K562 (cell line): ENCODE measurements around the gene RNF112. TPM values are rescaled to one million over a fixed set of nuclear protein-coding genes. Genes with fewer than 3 reads are reported as not detected.

Source experiments
- ATAC-seq: fragments of 200-7000 bp; cut with Tn5 transposase; 3 replicates; pipeline ENCODE4 v1.9.1; 2020; ENCODE audit warnings: moderate library complexity
- BruUV-seq: library from RNA; stranded (reverse); fragments of 400-500 nt; replicated peaks from 2 replicates; lab custom pipeline; 2021; lab: Mats Ljungman, UMichigan
- CTCF ChIA-PET: fragments of 300-600 bp; formaldehyde crosslinking; extraction: SDS; loops from one replicate; lab custom pipeline; 2021; ENCODE audit warnings: low intra/inter-chr PET ratio; lab: Yijun Ruan, JAX
- POLR2A ChIA-PET: fragments of 300-600, 350-650 bp; sonication (Branson Sonifier 250); formaldehyde crosslinking; extraction: SDS; loops from one replicate; lab custom pipeline; 2021; ENCODE audit warnings: antibody characterized with exemption, inconsistent platforms; lab: Yijun Ruan, JAX
- DNase-seq, 4 experiments: peaks; one replicate each; pipeline versions ENCODE4 v3.0.0 to v3.0.0-alpha.2; 2011 to 2018; ENCODE audit warnings: low spot score in 3 of 4, mixed read lengths in 3 of 4; ENCODE audit errors: extremely low read depth in 1 of 4
- FAIRE-seq: peaks from 2 replicates; lab custom pipeline; 2011; peaks lifted over from hg19 to GRCh38; lab: Jason Lieb, UNC
- H2AFZ ChIP-seq: 2 replicates; pipeline ENCODE4 v1.6.0; 2011; ENCODE audit warnings: low read depth, low read length, control low read depth, inconsistent platforms
- H3K27ac ChIP-seq: fragments of 200-600 bp; 3 replicates; pipeline ENCODE4 v1.8.0; 2011; ENCODE audit warnings: low read depth, mild to moderate bottlenecking, control low read depth, inconsistent platforms, low read length, moderate library complexity, mixed read lengths; ENCODE audit errors: extremely low read depth
- H3K27me3 ChIP-seq, 2 experiments: fragments of 300-600 bp in 1 of 2; 2 replicates in 1 of 2; 3 replicates in 1 of 2; pipeline versions ENCODE4 v1.6.0 to v1.8.0; 2011; ENCODE audit warnings: inconsistent platforms in 2 of 2, low read length in 2 of 2, mild to moderate bottlenecking in 1 of 2, mixed read lengths in 1 of 2, moderate library complexity in 1 of 2; ENCODE audit not compliant: control insufficient read depth in 2 of 2, insufficient read depth in 2 of 2
- H3K36me3 ChIP-seq: fragments of 300-600 bp; 3 replicates; pipeline ENCODE4 v1.8.0; 2011; ENCODE audit warnings: mild to moderate bottlenecking, low read length, inconsistent platforms; ENCODE audit not compliant: control insufficient read depth, insufficient read depth
- H3K4me1 ChIP-seq, 2 experiments: fragments of 200-600 bp in 1 of 2; replicated peaks in 1 of 2; 2 replicates in 1 of 2; 3 replicates in 1 of 2; pipeline versions ENCODE4 v1.5.1 to v1.8.0; 2011; ENCODE audit warnings: inconsistent platforms in 2 of 2, low read length in 2 of 2, mild to moderate bottlenecking in 1 of 2, mixed read lengths in 1 of 2, moderate library complexity in 1 of 2; ENCODE audit not compliant: control insufficient read depth in 2 of 2, insufficient read depth in 2 of 2
- H3K4me2 ChIP-seq: 2 replicates; pipeline ENCODE4 v1.6.1; 2011; ENCODE audit warnings: low read length, control low read depth, inconsistent platforms, mixed read lengths; ENCODE audit not compliant: insufficient read depth
- H3K4me3 ChIP-seq: fragments of 200-600 bp; sonication (generic), shearing (Covaris generic); 2 replicates; pipeline ENCODE4 v1.5.1; 2016; ENCODE audit warnings: control low read depth, inconsistent platforms
- H3K79me2 ChIP-seq: fragments of 200-600 bp; 3 replicates; pipeline ENCODE4 v1.8.0; 2011; ENCODE audit warnings: low read length, inconsistent platforms; ENCODE audit not compliant: control insufficient read depth, insufficient read depth
- H3K9ac ChIP-seq, 2 experiments: 2 replicates each; pipeline versions ENCODE4 v1.6.0 to v1.6.1; 2011; ENCODE audit warnings: low read depth in 2 of 2, low read length in 2 of 2, control low read depth in 1 of 2, inconsistent platforms in 1 of 2, mild to moderate bottlenecking in 1 of 2, mixed read lengths in 1 of 2; ENCODE audit not compliant: insufficient read depth in 1 of 2
- H3K9me1 ChIP-seq: one replicate; pipeline ENCODE4 v1.6.0; 2011; ENCODE audit warnings: inconsistent platforms, mild to moderate bottlenecking, low read length, moderate library complexity; ENCODE audit not compliant: control insufficient read depth, insufficient read depth
- H3K9me3 ChIP-seq: replicated peaks from 2 replicates; pipeline ENCODE4 v1.5.1; 2011; ENCODE audit warnings: low read depth, low read length, inconsistent platforms; ENCODE audit not compliant: control insufficient read depth, insufficient read depth
- H4K20me1 ChIP-seq: replicated peaks from 2 replicates; pipeline ENCODE4 v1.6.1; 2011; ENCODE audit warnings: low read length, inconsistent platforms, mixed read lengths; ENCODE audit not compliant: control insufficient read depth, insufficient read depth
- ELF4 ChIP-seq: fragments of 450-650 bp; formaldehyde crosslinking; IDR thresholded peaks from 2 replicates; pipeline ENCODE4 v1.4.0; 2022; ENCODE audit warnings: missing genetic modification characterization
- EP300 ChIP-seq: IDR thresholded peaks from 2 replicates; pipeline ENCODE4 v1.6.1; 2012; ENCODE audit warnings: low read length, improper control_type of control experiment
- EWSR1 ChIP-seq: fragments of 450-650 bp; IDR thresholded peaks from 2 replicates; pipeline ENCODE4 v1.6.1; 2018; ENCODE audit warnings: borderline replicate concordance, mild to moderate bottlenecking, low read depth, moderate library complexity; ENCODE audit not compliant: partially characterized antibody
- KAT7 ChIP-seq: sonication (generic); formaldehyde crosslinking; IDR thresholded peaks from 2 replicates; pipeline ENCODE4 v1.8.0; 2022; ENCODE audit warnings: missing genetic modification reagents, mild to moderate bottlenecking, borderline replicate concordance
- NUFIP1 ChIP-seq: fragments of 450-650 bp; IDR thresholded peaks from 2 replicates; pipeline ENCODE4 v1.6.1; 2018; ENCODE audit not compliant: partially characterized antibody
- PCBP1 ChIP-seq: fragments of 200-400 bp; formaldehyde crosslinking; IDR thresholded peaks from 2 replicates; pipeline ENCODE4 v1.6.1; 2018; ENCODE audit warnings: mild to moderate bottlenecking, low read depth, low read length; ENCODE audit not compliant: poor library complexity, severe bottlenecking
- TAF7 ChIP-seq: fragments of 450-650 bp; IDR thresholded peaks from 2 replicates; pipeline ENCODE4 v1.6.1; 2016; ENCODE audit warnings: missing genetic modification characterization, missing compliant biosample characterization
- TEAD4 ChIP-seq, 2 experiments: sonication (generic) in 1 of 2; formaldehyde crosslinking in 1 of 2; IDR thresholded peaks; 2 replicates each; pipeline versions ENCODE4 v1.6.1 to v1.8.0; 2012 to 2022; ENCODE audit warnings: borderline replicate concordance in 1 of 2, inconsistent platforms in 1 of 2, low read length in 1 of 2, mild to moderate bottlenecking in 1 of 2, missing genetic modification reagents in 1 of 2
- ZBTB5 ChIP-seq: fragments of 450-650 bp; IDR thresholded peaks from 2 replicates; pipeline ENCODE4 v1.6.1; 2017; ENCODE audit warnings: antibody characterized with exemption
- ZNF668 ChIP-seq: fragments of 250-450 bp; sonication (Bioruptor Pico); IDR thresholded peaks from 2 replicates; pipeline ENCODE4 v1.8.0; 2022; ENCODE audit warnings: mild to moderate bottlenecking, inconsistent platforms
- WGBS: fragments of 100-300 bp; shearing (Covaris generic); methylation state at CpG from one replicate; pipeline ENCODE4 v1.1.6; 2016; ENCODE audit warnings: low coverage, mixed read lengths; ENCODE audit not compliant: insufficient coverage; ENCODE audit errors: missing lambda C conversion rate; 5-methylcytosine and 5-hydroxymethylcytosine counted together
- in situ Hi-C: fragments of 300-500 bp; cut with MboI; formaldehyde crosslinking; loops from 4 replicates; pipeline ENCODE4 v1.15.0; 2018; ENCODE audit warnings: inconsistent platforms, mixed read lengths
- intact Hi-C: fragments of 100-400 bp; cut with micrococcal nuclease; formaldehyde crosslinking; loops from 2 replicates; pipeline ENCODE4 v1.14.2; 2022
- polyA plus RNA-seq, 8 experiments: library from polyadenylated mRNA; depleted of rRNA in 4 of 8; stranded (reverse) in 5 of 8; unstranded in 3 of 8; fragments of >200 nt; fragmentation: Nextera tagmentation in 2 of 8; fragmentation: Illumina TruSeq in 1 of 8; extraction: Ambion mirVana in 2 of 8; extraction: Trizol in 1 of 8; gene quantifications; 2 replicates each; pipeline versions ENCODE4 v1.2.1 to v1.2.3, GENCODE V29; 2011 to 2014; ENCODE audit warnings: inconsistent platforms in 1 of 8, missing spikeins in 1 of 8
- total RNA-seq, 7 experiments: library from RNA; depleted of rRNA in 6 of 7; stranded (reverse); fragments of >200 nt in 6 of 7; fragmentation: Illumina TruSeq in 2 of 7; extraction: Trizol in 2 of 7; gene quantifications; 2 replicates each; pipeline versions ENCODE4 v1.2.1 to v1.2.3, GENCODE V29; 2011 to 2021; ENCODE audit warnings: low replicate concordance in 1 of 7

The RNF112 gene
- total and polyA plus RNA-seq, 9 of the 15 experiments (the other 6 are each of a cell fraction or from before 2014, with no cell fraction given) = 0.05 TPM; not detected in 8

GRCh38 chr17:19433727-19434340, 22.8 kb downstream of the RNF112 start:
- no peaks in the 10 kb centered on the region for H3K9me1 ChIP-seq
- no peak for TF ChIP-seq KAT7 (CRISPR knock-in tag)
- TF ChIP-seq PCBP1 = no peak
- no peak for TF ChIP-seq TEAD4 (IDR thresholded peaks at IDR 0.05; ENCODE audit: low read length)
- no peak for TF ChIP-seq TEAD4 (CRISPR knock-in tag; IDR thresholded peaks at IDR 0.05; ENCODE audit: borderline replicate concordance)
- TF ChIP-seq TAF7 (tag) = no peak
- no peak for TF ChIP-seq ZBTB5
- TF ChIP-seq NUFIP1 = no peak
- no peak for TF ChIP-seq EWSR1
- no peak for TF ChIP-seq EP300
- no peak for TF ChIP-seq ELF4
- TF ChIP-seq ZNF668 (CRISPR knock-in tag) = no peak
- FAIRE-seq (no peak), DNase-seq (no peak), ATAC-seq (no peak)
- H4K20me1 ChIP-seq = no peaks in the 10 kb centered on the region
- peaks cover 0 to 10% of the 10 kb centered on the region in 2 experiments; a peak in 2 of 5 replicates for H3K27me3 ChIP-seq
- no peaks in the 10 kb centered on the region; a peak in 1 of 5 replicates for H3K4me1 ChIP-seq
- no peak overlapping the region for H3K27ac ChIP-seq
- H3K4me2 ChIP-seq = no peak overlapping the region
- no peaks in the 10 kb centered on the region for H3K36me3 ChIP-seq
- 0% methylated on average over 2 of the region's 2 CpGs for WGBS
- H2AFZ ChIP-seq = no peak overlapping the region
- in situ Hi-C loops (no loop called here), intact Hi-C loops (no loop called here)
- POLR2A ChIA-PET = interaction anchor here (0.7 to 1.6 kb wide), 4 partner anchors 9 to 56 kb away, joined by 3 to 8 read pairs (median 3); partner anchors contain the start of gene MAPK7
- H3K4me3 ChIP-seq = no peak overlapping the region
- no peaks in the 10 kb centered on the region for H3K9me3 ChIP-seq
- CTCF ChIA-PET = no interaction called here
- H3K9ac ChIP-seq = no peak overlapping the region
- BruUV-seq = no TSS peak
- H3K79me2 ChIP-seq = no peaks in the 10 kb centered on the region
